HT1080 (cell line): Measurements from ENCODE around the gene TTC7B. TPM values are rescaled to one million over a fixed set of nuclear protein-coding genes. Genes with fewer than 3 reads are reported as not detected.
"Not testable (repeated sequence)": the region's sequence is repeated elsewhere in the genome, so short reads cannot be mapped to it uniquely, and the experiment has no call there.

Experiments
- DNase-seq: peaks from one replicate; pipeline ENCODE4 v3.0.0-alpha.2; 2015; ENCODE audit warnings: low read depth
- polyA plus RNA-seq, 2 experiments: library from polyadenylated mRNA; depleted of rRNA; stranded (reverse); fragments of >200 nt; gene quantifications; 2 replicates each; pipeline ENCODE4 v1.2.3, GENCODE V29; 2015
- total RNA-seq: library from RNA; depleted of rRNA; stranded (reverse); fragments of >200 nt; shearing (Covaris generic); gene quantifications from 2 replicates; pipeline ENCODE4 v1.2.3, GENCODE V29; 2014; rRNA removed

TTC7B gene, protein sequence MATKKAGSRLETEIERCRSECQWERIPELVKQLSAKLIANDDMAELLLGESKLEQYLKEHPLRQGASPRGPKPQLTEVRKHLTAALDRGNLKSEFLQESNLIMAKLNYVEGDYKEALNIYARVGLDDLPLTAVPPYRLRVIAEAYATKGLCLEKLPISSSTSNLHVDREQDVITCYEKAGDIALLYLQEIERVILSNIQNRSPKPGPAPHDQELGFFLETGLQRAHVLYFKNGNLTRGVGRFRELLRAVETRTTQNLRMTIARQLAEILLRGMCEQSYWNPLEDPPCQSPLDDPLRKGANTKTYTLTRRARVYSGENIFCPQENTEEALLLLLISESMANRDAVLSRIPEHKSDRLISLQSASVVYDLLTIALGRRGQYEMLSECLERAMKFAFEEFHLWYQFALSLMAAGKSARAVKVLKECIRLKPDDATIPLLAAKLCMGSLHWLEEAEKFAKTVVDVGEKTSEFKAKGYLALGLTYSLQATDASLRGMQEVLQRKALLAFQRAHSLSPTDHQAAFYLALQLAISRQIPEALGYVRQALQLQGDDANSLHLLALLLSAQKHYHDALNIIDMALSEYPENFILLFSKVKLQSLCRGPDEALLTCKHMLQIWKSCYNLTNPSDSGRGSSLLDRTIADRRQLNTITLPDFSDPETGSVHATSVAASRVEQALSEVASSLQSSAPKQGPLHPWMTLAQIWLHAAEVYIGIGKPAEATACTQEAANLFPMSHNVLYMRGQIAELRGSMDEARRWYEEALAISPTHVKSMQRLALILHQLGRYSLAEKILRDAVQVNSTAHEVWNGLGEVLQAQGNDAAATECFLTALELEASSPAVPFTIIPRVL
- total RNA-seq: 27.8 and 44.8 TPM in 2 replicates
- polyA plus RNA-seq (2015; cell fraction: cytosol; rRNA removed): 39.0 and 40.3 TPM in 2 replicates
- polyA plus RNA-seq (2015; cell fraction: nucleus; rRNA removed): 18.2 and 19.9 TPM in 2 replicates

DNA sequence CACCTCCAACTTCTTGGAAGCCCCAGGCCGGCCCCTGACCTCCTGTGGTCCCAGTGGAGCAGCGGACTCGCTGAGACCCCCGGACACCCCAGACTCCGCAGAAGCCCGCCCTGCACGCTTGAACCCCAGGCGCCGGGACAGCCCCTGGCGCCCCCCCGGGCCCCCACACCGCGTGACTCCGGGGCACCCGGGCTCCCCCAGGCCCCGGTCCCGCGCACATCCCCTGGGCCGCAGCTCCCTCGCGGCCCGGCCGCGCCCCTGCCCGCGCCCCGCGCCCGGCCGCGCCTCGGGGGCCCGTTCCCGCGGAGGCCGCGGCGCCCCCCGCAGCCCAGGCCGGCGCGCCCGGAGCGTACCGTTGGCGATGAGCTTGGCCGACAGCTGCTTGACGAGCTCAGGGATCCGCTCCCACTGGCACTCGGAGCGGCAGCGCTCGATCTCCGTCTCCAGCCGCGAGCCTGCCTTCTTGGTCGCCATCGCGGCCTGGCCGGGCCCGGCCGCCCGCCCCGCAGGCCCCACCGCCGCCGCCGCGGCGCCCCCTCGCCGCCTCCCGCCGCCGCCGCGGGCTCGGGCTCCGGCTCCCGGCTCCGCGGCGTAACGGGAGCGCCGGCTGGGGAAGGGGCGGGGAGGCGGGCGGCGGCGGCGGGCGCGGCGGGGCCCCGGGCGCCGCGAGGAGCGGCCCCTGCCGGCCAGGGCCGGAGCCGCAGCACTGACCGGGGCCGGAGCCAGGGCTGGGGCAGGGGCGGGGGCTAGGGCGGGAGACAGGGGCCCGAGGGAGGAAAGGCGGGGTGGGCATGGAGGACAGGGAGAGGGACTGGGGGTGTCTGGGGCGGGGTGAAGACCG, at the start of gene TTC7B:
Gene TTC7B, minus strand, starts transcription at position 609 of the 841 bp plus-strand sequence. Its CDS starts 135 bp downstream, at position 474.
- no peak for DNase-seq

GRCh38 chr14:90864741-90865140, 48.5 kb upstream of the TTC7B start:
- DNase-seq: no peak

DNA sequence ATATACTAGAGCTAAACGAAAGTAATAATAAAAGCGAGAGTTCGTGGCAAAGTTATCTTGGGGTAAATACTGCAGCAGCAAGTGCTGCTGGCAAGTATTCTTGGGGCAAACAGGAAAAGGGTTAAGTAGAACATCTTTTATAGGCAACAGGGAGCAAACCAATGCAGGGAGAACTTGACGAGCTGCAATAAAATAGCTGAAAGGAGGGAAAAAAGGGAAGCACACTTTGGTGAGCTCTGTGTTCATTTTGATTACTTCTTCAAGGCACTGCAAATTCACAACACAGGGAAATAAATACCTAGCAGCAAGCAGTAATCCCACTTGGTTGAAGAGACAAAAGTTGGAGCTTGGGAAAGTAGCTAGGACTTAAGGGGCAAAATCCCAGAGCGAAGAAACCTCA, 42.3 kb upstream of the TTC7B start:
- DNase-seq: no peak

- DNase-seq: no peak
Measured at GRCh38 chr14:90857866-90858265, 41.6 kb upstream of the TTC7B start.

DNA sequence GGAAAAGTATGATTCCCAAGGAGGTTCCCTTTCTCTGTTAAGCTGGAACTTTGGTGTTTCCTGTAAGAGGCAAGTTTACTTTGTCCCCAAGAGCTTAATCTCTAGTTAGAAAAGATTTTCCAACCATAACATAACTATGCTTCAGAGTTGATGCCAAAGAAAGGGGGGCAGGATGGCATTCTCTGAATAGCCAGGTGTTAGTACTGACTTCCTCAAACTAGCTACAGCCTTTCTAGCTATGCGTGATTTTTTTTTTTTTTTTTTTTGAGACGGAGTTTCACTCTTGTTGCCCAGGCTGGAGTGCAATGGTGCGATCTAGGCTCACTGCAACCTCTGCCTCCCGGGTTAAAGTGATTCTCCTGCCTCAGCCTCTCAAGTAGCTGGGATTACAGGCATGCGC, 39.9 kb upstream of the TTC7B start:
- DNase-seq: not testable (repeated sequence)

DNA sequence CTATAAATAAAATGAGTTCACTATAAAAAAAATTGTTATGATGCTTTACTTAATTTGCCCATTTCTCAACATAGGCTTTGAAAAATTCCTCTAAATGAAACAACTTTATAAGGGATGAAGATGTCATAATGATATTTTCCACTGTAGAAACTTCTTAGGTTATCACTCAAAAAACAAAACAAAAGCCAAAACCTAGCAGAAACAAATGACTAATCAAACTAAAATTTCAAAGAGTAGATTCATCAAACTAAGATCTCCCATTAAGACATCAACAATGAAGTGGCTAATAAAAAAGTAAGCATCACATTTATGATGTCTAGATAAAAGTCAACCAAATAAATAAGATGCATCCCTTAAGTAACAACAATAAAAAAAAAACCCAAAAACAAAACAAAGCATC, 36.9 kb upstream of the TTC7B start:
- DNase-seq: no peak

DNA sequence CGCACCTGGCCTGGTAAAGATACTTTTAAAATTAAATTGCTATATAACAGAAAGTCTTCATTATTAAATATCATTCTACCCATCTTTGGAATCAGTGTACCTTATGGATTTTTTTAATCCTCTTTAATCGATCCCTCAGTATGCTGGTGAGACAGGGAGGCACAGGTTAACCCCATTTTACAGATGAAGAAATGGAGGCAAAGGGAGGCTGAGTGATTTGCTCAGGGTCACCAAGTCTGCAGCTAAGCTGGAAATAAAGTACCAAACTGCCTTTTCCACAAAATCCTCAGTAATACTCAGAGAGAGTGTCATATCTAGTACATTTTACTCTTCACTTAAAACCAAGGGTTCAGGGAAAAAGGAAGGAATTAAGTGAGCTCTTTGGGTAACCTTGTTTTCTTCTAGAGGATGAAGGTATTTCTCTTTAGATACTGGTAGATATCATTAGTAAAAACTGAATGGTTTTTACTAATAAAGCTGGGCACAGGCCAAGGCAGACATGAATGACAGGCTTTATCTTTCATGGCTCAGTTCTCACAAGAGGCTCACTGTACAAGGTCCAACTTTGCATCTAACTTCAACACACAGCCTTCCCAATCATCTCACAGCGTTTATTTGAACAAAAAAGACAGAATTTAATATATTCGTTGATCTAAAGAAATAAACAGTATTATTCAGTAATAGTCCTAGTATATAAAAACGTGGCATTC, 35.3 kb upstream of the TTC7B start:
- DNase-seq: no peak

GRCh38 chr14:90850487-90850886, 34.3 kb upstream of the TTC7B start:
- peak; percentile 81 for DNase-seq

- DNase-seq: no peak
Measured at GRCh38 chr14:90849787-90850444, 33.7 kb upstream of the TTC7B start.

DNA sequence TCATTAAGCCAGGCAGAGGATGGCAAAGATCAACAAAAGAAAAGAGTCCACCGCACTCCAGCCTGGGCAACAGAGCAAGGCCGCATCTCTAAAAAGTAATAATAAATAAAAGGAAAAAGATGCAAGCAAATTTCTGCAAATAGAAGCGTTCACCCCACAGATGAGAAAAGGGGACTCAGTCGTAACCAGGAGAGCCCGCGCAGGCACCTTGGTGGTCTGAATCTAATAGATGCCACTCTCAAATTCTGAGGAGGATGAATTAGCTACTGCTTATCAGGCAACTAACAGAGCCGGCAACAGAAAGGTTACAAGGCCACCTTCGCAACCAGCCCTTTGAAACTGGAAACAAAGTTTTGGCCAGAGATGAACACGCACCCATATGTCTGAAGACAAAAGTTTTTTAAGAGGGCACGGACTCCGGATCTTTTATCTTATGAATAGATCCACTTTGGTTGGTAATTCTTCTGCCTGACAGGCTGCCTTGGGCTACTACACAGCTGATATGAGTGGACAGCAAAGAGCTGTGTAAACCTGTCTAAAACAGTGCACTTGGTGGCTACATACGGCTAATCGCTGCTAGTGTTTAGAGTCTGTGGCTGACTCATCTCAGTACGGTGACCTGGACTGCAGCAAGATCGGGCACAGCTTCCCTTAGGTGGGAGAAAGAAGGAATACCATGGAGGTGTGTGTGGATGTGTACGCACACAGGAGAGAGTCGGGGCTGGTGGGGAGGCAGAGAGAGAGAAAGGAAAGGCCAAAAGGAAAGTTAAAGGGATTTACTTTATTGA, 32.9 kb upstream of the TTC7B start:
- DNase-seq: no peak

DNA sequence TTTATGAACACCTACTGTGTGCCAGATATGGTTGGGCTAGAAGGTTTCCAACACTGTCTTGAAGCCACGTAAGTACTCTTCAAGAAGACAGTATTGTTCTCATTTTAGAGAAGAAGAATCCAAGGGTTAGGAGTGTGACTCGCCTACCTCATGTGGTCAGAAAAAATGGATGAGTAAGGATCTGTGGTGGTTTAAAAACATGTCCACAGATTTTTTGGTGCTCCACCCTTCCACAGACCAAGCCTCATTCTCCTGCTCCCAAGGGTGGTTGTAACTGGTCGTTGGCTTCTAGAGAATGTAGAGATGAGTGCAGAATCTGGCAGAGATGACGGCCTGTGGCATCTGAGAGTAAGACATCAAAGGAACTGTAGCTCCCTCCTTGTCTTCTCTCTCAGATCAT, 30.3 kb upstream of the TTC7B start:
- peak; percentile 80 for DNase-seq

GRCh38 chr14:90844321-90844720, 28.1 kb upstream of the TTC7B start:
- no peak for DNase-seq

DNA sequence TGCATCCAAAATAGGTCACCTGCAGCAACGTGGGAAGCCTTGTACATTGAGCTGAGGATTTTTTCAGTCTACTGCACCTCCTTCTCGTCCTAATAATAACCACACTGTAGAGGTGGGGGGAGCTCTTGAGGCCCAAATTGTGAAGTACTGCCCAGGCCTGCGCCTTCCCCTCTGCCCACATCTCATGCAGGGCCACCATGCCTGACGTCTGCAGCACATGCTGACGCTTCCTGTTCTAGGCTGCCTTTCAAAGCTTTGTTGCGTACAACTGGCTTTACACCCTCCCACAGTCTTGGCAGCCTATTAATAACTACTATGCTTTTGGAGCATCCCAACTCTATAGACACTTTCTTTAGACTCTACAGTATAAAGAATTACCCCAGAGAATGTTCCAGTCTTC, 26.5 kb upstream of the TTC7B start:
- DNase-seq: no peak

GRCh38 chr14:90840667-90841066, 24.4 kb upstream of the TTC7B start:
- DNase-seq: not testable (repeated sequence)

DNA sequence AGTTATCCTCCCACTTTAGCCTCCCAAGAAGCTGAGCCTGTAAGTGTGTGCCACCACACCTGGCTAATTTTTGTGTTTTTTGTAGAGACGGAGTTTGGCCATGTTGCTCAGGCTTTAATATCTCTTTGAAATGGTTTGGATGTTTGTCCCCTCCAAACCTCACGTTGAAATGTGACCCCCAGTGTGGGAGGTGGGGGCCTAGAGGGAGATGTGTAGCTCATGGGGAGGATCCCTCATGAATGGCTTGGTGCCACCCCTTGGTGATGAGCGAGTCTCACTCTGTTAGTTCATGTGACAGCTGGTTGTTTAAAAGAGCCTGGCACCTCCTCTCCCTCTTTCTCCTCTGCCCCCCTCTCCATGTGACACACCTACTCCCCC, 23.6 kb upstream of the TTC7B start:
- DNase-seq: no peak

DNA sequence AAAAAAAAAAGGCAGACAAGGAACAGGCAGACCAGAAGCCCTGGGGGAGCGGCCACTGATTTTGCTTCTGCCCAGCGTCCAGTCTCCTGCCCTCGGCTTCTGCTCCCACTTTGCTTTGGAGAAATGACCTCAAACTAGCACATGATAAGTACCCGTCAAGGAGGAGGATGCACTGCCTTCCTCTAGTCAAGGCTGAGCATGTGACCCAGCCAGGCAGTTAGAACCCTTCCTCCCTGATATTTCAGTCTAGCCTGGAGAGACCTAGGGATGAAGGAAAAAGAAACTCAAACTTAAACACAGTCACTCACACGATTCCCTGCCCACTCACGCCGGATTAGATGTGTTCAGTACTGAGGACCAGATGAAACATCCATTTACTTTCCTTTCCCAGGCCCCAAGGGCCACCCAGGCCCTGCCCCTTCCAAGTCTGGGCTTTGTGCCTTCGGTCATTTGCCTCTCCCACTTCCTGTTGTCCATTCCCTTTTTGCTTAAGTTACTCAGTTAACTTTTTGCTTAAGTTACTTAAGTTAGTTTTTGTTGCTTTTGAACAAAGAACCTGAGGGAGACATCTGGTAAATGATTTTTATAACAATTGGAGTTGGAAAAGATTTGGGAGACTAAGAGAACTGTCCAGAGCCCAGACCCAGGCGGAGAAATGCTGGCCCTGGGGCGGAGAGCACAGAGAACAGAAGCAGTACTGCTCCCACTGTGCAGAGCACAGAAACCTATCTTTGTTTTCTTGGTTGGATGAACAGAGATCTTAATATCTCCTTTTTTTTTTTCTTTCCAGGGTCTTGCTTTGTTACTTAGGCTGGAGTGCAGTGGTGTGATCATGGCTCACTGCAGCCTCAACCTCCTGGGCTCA, 23.0 kb upstream of the TTC7B start:
- DNase-seq: peak; percentile 21

DNA sequence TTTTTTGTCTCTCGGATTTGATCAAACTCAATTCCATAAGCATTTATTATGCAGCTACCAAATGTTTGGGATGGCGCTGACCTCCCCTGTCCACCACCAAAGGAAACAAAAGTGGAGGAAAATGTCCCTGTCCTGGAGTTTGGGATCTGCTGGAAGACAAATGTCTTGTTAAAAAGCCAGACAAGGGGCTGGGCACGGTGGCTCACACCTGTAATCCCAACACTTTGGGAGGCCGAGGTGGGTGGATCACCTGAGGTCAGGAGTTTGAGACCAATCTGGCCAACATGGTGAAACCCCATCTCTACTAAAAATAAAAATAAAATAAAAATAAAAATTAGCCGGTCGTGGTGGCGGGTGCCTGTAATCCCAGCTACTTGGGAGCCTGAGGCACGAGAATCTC, 22.3 kb upstream of the TTC7B start:
- DNase-seq: not testable (repeated sequence)

- DNase-seq: no peak
Measured at GRCh38 chr14:90837355-90837754, 21.1 kb upstream of the TTC7B start.
